CD4-positive, alpha-beta T cell treated with Interleukin-6 for 4 hours (primary cell): ENCODE data around the gene RNH1.
"Not testable (repeated sequence)": the region's sequence is repeated elsewhere in the genome, so short reads cannot be mapped to it uniquely, and the experiment has no call there.

Source experiments
- DNase-seq: peaks from one replicate; pipeline ENCODE4 v3.0.0-alpha.2; 2020; ENCODE audit warnings: mixed read lengths

The RNH1 gene

GRCh38 chr11:473962-474785 is 32.9 kb downstream of the RNH1 start:
- no peak for DNase-seq

GRCh38 chr11:473415-473814 is 33.6 kb downstream of the RNH1 start:
- no peak for DNase-seq

GRCh38 chr11:472816-473215 is 34.2 kb downstream of the RNH1 start:
- DNase-seq: no peak

- no peak for DNase-seq
These were observed 34.8 kb downstream of the RNH1 start for GRCh38 chr11:472272-472671.

GRCh38 chr11:471468-472145 is 35.4 kb downstream of the RNH1 start:
- DNase-seq: no peak

- no peak for DNase-seq
These were observed 37.1 kb downstream of the RNH1 start for GRCh38 chr11:469684-470560.

GRCh38 chr11:469026-469683 is 37.9 kb downstream of the RNH1 start:
- not testable (repeated sequence) for DNase-seq

- no peak for DNase-seq
These were observed 38.5 kb downstream of the RNH1 start for GRCh38 chr11:468493-468892.

- no peak for DNase-seq
These were observed 39.0 kb downstream of the RNH1 start for GRCh38 chr11:468036-468435.

- no peak for DNase-seq
These were observed 41.0 kb downstream of the RNH1 start for GRCh38 chr11:465896-466530.

- DNase-seq: no peak
These were observed 42.7 kb downstream of the RNH1 start for GRCh38 chr11:464316-464715.

GRCh38 chr11:462107-462890 is 44.7 kb downstream of the RNH1 start:
- DNase-seq: no peak

- DNase-seq: no peak
These were observed 45.4 kb downstream of the RNH1 start for GRCh38 chr11:461626-462025.

GRCh38 chr11:460331-461199 is 46.5 kb downstream of the RNH1 start:
- DNase-seq: no peak

- no peak for DNase-seq
These were observed 47.4 kb downstream of the RNH1 start for GRCh38 chr11:459511-460220.

GRCh38 chr11:457111-457760 is 49.8 kb downstream of the RNH1 start:
- peak; percentile 40 for DNase-seq

- peak; percentile 60 for DNase-seq
These were observed 50.5 kb downstream of the RNH1 start for GRCh38 chr11:456533-456932.

GRCh38 chr11:455566-456147 is 51.4 kb downstream of the RNH1 start:
- DNase-seq: no peak
